HG03521 (cell line): Measurements from ENCODE around the gene ETFA.

ENCODE experiments used
- ATAC-seq: cut with Tn5 transposase; IDR thresholded peaks from one replicate; pipeline ENCODE4 v1.9.1; 2021; ENCODE audit warnings: mild to moderate bottlenecking, moderate library complexity; ENCODE audit not compliant: unreplicated experiment

Gene ETFA

GRCh38 chr15:76311100-76311953 is at the start of gene ETFA:
Gene ETFA, minus strand, starts transcription at chr15:76311469. Its CDS starts 81 bp downstream, at chr15:76311388.
- ATAC-seq = peak; percentile 99

- no peak for ATAC-seq
These were observed 49.1 kb upstream of the ETFA start for GRCh38 chr15:76360416-76360815.

- no peak for ATAC-seq
These were observed 47.9 kb upstream of the ETFA start for GRCh38 chr15:76359152-76359551.

GRCh38 chr15:76358453-76358852 is 47.2 kb upstream of the ETFA start:
- ATAC-seq = no peak

GRCh38 chr15:76354823-76355440 is 43.7 kb upstream of the ETFA start:
- no peak for ATAC-seq

- no peak for ATAC-seq
These were observed 42.6 kb upstream of the ETFA start for GRCh38 chr15:76353903-76354302.

GRCh38 chr15:76353023-76353577 is 41.8 kb upstream of the ETFA start:
- no peak for ATAC-seq

- no peak for ATAC-seq
These were observed 38.2 kb upstream of the ETFA start for GRCh38 chr15:76349301-76350070.

- ATAC-seq = no peak
These were observed 36.3 kb upstream of the ETFA start for GRCh38 chr15:76347482-76348055.

- ATAC-seq = no peak
These were observed 35.6 kb upstream of the ETFA start for GRCh38 chr15:76346669-76347481.

GRCh38 chr15:76345880-76346668 is 34.8 kb upstream of the ETFA start:
- no peak for ATAC-seq

GRCh38 chr15:76345583-76345879 is 34.3 kb upstream of the ETFA start:
- ATAC-seq = no peak

- no peak for ATAC-seq
These were observed 33.8 kb upstream of the ETFA start for GRCh38 chr15:76344893-76345582.

- no peak for ATAC-seq
These were observed 32.2 kb upstream of the ETFA start for GRCh38 chr15:76343313-76343996.

- ATAC-seq = no peak
These were observed 31.3 kb upstream of the ETFA start for GRCh38 chr15:76342382-76343201.

- no peak for ATAC-seq
These were observed 30.8 kb upstream of the ETFA start for GRCh38 chr15:76342058-76342381.

- ATAC-seq = no peak
These were observed 30.2 kb upstream of the ETFA start for GRCh38 chr15:76341366-76342057.
